Stimulated activated naive CD8-positive, alpha-beta T cell treated with anti-CD3 and anti-CD28 coated beads, Interleukin-15, Interleukin-2, amounts not matched to agents 100 ng/mL and 50 ng/mL, for 24 hours (primary cell): ENCODE measurements around the gene SLC25A30.

Experiments
- H3K27ac Mint-ChIP-seq: one replicate; pipeline ENCODE4 v1.8.0; 2021; ENCODE audit warnings: mild to moderate bottlenecking, mixed read lengths
- H3K27me3 Mint-ChIP-seq: one replicate; pipeline ENCODE4 v1.8.0; 2021; ENCODE audit warnings: mixed read lengths
- H3K36me3 Mint-ChIP-seq: one replicate; pipeline ENCODE4 v1.8.0; 2021; ENCODE audit warnings: low read depth, mixed read lengths
- H3K4me1 Mint-ChIP-seq: one replicate; pipeline ENCODE4 v1.8.0; 2021; ENCODE audit warnings: low read depth, mixed read lengths
- H3K4me3 Mint-ChIP-seq: one replicate; pipeline ENCODE4 v1.8.0; 2021; ENCODE audit warnings: mild to moderate bottlenecking, mixed read lengths
- H3K9me3 Mint-ChIP-seq: one replicate; pipeline ENCODE4 v1.8.0; 2021; ENCODE audit warnings: mixed read lengths

Gene SLC25A30

DNA sequence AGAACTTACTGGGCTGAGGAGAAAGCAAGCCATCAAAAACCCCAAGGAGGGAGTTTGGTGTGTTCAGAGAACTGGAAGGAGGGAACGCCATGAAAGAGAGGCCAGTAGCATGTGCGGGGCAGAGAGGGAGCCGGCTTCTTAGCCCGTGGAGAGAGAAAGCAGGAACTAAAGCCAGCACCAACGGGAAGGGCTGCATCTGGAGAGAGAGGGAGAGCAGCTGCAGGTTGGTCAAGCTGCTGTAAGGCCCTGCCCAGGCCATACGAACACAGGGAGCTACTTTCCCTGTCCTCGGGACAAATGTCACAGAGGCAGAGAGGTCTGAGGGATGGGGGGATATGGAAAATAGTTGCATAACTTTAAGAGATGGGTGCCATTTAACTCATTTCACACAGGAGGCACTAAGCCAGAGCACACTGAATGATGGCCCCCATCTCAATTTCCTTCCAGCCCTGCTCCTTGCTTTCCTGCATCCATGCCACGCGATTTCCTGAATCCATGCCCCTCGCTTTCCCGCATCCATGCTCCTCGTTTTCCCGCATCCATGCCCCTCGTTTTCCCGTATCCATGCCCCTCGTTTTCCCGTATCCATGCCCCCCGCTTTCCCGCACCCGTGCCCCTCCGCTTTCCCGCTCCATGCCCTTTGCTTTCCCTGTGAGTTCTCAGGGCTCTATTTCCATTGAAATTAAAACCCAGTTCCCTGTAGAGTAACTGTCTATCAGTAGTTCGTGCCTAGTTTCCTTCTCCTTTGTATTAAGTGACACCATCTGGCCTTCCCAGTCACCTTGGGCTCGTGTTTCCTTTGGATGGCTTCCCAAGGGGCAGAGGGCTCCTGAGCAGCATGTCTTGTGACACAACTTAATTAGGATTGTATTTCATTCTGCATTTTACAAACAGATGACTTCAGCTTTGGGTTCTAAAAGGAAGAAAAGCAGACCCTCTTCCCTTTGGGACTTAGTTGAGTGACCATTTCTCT lies 45.7 kb downstream of the SLC25A30 start:
- Mint-ChIP-seq H3K36me3 (peaks cover 10% of the 10 kb centered on the region), H3K4me3 (no peak overlapping the region), H3K27me3 (no peaks in the 10 kb centered on the region), H3K4me1 (peaks cover 24% of the 10 kb centered on the region), H3K9me3 (no peaks in the 10 kb centered on the region), H3K27ac (no peak overlapping the region)

- no peak overlapping the region for H3K4me3 Mint-ChIP-seq
- no peak overlapping the region for H3K27ac Mint-ChIP-seq
- no peaks in the 10 kb centered on the region for H3K27me3 Mint-ChIP-seq
- H3K9me3 Mint-ChIP-seq: no peaks in the 10 kb centered on the region
- H3K36me3 Mint-ChIP-seq: peaks cover 15% of the 10 kb centered on the region
- H3K4me1 Mint-ChIP-seq: peaks cover 34% of the 10 kb centered on the region
Measured at GRCh38 chr13:45370922-45371406, 47.2 kb downstream of the SLC25A30 start.

DNA sequence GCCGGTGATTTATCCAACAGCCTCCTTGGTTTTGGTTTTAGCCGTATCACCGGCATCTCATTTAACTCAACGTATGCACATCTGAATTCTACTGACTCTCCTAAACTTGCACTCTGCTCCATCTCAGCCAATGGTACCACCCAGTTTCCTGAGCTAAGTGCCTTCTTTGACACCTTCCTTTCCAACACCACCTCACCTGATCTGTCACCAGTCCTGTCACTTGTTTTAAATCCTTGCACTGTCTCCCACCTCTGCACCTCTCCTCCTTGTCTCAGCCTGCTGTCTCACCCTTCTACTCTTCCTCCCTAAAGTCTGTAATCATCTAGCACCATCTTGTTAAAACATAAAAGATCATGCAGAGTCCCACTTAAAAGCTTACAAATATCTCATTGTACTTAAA lies 49.1 kb downstream of the SLC25A30 start:
- Mint-ChIP-seq H3K36me3 (peaks cover 26% of the 10 kb centered on the region), H3K9me3 (no peaks in the 10 kb centered on the region), H3K4me3 (no peak overlapping the region), H3K27ac (peak overlapping the region; percentile 36), H3K4me1 (peaks cover 46% of the 10 kb centered on the region), H3K27me3 (no peaks in the 10 kb centered on the region)

DNA sequence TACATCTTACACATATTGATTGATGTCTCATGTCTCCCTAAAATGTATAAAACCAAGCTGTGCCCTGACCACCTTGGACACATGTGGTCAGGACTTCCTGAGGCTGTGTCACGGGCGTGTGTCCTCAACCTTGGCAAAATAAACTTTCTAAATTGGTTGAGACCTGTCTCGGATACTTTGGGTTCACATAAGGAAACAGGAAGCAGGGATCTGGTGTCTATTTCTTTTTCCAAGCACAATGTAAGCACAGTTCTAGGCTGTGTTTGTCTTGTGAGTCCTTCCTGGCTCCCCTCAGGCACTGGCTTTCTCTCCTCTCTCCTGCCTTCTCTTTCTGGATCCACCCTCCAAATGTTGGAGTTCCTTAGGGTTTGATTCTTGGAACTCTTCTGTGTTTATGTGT lies 49.6 kb downstream of the SLC25A30 start:
- H3K4me3 Mint-ChIP-seq: peak overlapping the region; percentile 21
- H3K9me3 Mint-ChIP-seq: peaks cover 4% of the 10 kb centered on the region
- no peaks in the 10 kb centered on the region for H3K27me3 Mint-ChIP-seq
- H3K27ac Mint-ChIP-seq: peak overlapping the region; percentile 95
- H3K36me3 Mint-ChIP-seq: peaks cover 31% of the 10 kb centered on the region
- peaks cover 51% of the 10 kb centered on the region for H3K4me1 Mint-ChIP-seq

DNA sequence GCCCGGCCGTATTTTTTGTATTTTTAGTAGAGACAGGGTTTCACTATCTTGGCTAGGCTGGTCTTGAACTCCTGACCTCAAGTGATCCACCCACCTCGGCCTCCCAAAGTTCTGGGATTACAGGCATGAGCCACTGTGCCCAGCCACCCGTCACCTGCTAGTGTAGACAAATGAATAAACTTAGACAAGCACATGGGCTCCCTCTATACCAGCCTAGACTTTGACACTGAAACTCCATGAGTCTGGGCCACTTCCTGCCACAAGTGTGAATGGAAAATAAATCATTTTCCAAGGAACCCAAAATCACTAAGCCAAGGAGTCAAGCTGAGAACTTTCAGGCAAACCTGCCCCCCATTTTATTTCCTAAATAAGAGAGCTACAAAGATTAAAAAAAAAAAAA lies 50.2 kb downstream of the SLC25A30 start:
- peak overlapping the region; percentile 95 for H3K27ac Mint-ChIP-seq
- H3K36me3 Mint-ChIP-seq: peaks cover 35% of the 10 kb centered on the region
- no peaks in the 10 kb centered on the region for H3K27me3 Mint-ChIP-seq
- H3K9me3 Mint-ChIP-seq: peaks cover 7% of the 10 kb centered on the region
- peak overlapping the region; percentile 21 for H3K4me3 Mint-ChIP-seq
- H3K4me1 Mint-ChIP-seq: peaks cover 57% of the 10 kb centered on the region

GRCh38 chr13:45367358-45367757 lies 50.8 kb downstream of the SLC25A30 start:
- Mint-ChIP-seq H3K4me1 (peaks cover 63% of the 10 kb centered on the region), H3K27me3 (no peaks in the 10 kb centered on the region), H3K36me3 (peaks cover 41% of the 10 kb centered on the region), H3K9me3 (peaks cover 7% of the 10 kb centered on the region), H3K4me3 (peak overlapping the region; percentile 60), H3K27ac (peak overlapping the region; percentile 95)

DNA sequence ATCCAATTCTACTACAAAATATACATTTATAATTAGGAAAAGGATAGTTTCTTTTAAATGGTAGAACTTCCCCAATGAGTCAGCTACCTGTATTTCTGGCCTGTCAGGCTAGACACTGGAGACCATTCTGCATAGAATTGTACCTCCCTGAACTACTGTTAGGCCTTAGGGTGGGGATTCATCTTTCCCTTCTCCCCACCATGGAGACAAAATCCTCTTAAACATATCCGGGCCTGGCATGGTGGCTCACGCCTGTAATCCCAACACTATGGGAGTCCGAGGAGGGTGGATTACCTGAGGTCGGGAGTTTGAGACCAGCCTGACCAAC lies 52.7 kb downstream of the SLC25A30 start:
- H3K27me3 Mint-ChIP-seq: no peaks in the 10 kb centered on the region
- peaks cover 49% of the 10 kb centered on the region for H3K36me3 Mint-ChIP-seq
- peaks cover 7% of the 10 kb centered on the region for H3K9me3 Mint-ChIP-seq
- no peak overlapping the region for H3K27ac Mint-ChIP-seq
- peaks cover 66% of the 10 kb centered on the region for H3K4me1 Mint-ChIP-seq
- H3K4me3 Mint-ChIP-seq: no peak overlapping the region

DNA sequence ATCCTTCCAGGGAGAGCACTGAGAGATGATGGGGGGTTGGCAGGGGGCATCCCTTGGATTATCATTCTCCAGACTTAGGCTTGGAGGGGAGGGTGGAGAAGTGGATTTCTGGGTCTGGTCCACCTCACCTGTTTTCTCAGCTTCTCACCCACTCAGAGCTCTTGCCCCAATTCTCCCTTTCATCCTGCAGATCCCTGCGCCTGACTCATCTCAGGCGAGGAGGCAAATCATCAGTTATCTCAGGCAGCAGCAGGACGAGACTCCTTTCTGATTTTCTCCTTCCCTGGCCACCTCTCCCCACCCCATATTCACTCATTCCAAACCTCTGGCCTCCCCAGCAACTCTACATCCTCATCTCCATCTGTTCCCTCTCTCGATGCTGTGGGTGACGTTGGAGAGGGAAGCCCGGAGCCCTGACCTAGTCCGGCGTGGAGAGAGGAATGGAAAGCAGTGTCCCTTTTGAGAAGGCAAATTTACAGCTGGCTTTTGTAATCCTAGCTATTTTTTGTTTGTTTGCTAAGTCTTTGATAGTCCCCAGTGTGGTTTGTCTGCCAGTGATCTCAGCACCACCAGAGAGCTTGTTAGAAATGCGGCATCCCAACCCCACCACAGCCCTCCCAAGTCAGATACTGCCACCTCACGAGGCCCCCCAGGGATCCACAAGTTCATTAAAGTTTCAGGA lies 53.2 kb downstream of the SLC25A30 start:
- peaks cover 54% of the 10 kb centered on the region for H3K36me3 Mint-ChIP-seq
- no peak overlapping the region for H3K27ac Mint-ChIP-seq
- H3K4me3 Mint-ChIP-seq: no peak overlapping the region
- H3K27me3 Mint-ChIP-seq: no peaks in the 10 kb centered on the region
- peaks cover 66% of the 10 kb centered on the region for H3K4me1 Mint-ChIP-seq
- peaks cover 7% of the 10 kb centered on the region for H3K9me3 Mint-ChIP-seq

GRCh38 chr13:45362939-45363338 lies 55.2 kb downstream of the SLC25A30 start:
- peaks cover 7% of the 10 kb centered on the region for H3K9me3 Mint-ChIP-seq
- no peaks in the 10 kb centered on the region for H3K27me3 Mint-ChIP-seq
- peaks cover 56% of the 10 kb centered on the region for H3K36me3 Mint-ChIP-seq
- H3K27ac Mint-ChIP-seq: peak overlapping the region; percentile 29
- H3K4me1 Mint-ChIP-seq: peaks cover 52% of the 10 kb centered on the region
- no peak overlapping the region for H3K4me3 Mint-ChIP-seq

DNA sequence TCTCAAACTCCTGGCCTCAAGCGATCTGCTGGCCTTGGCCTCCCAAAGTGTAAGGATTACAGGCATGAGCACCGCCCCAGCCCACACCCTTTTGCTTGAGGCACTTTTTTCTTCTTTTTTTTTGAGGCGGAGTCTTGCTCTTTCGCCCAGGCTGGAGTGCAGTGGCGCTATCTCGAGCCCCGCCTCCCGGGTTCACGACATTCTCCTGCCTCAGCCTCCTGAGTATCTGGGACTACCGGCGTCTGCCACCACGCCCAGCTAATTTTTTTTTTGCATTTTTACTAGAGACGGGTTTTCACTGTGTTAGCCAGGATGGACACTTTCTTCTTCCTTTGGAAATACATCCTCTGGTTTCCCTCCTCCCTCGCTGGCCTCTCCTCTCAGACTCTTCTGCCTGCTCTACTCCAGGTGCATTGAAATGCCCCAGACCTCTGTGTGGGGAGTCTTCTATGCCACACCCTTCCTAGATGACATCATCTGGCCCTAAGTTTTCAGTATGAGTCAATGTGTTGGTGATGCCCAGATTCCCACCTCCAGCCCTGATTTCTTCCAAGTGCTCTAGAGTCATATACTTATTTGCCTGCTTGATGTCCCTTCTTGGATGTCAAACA lies 56.5 kb downstream of the SLC25A30 start:
- H3K4me3 Mint-ChIP-seq: no peak overlapping the region
- no peaks in the 10 kb centered on the region for H3K27me3 Mint-ChIP-seq
- peaks cover 47% of the 10 kb centered on the region for H3K4me1 Mint-ChIP-seq
- peaks cover 58% of the 10 kb centered on the region for H3K36me3 Mint-ChIP-seq
- peak overlapping the region; percentile 13 for H3K27ac Mint-ChIP-seq
- H3K9me3 Mint-ChIP-seq: peaks cover 7% of the 10 kb centered on the region

DNA sequence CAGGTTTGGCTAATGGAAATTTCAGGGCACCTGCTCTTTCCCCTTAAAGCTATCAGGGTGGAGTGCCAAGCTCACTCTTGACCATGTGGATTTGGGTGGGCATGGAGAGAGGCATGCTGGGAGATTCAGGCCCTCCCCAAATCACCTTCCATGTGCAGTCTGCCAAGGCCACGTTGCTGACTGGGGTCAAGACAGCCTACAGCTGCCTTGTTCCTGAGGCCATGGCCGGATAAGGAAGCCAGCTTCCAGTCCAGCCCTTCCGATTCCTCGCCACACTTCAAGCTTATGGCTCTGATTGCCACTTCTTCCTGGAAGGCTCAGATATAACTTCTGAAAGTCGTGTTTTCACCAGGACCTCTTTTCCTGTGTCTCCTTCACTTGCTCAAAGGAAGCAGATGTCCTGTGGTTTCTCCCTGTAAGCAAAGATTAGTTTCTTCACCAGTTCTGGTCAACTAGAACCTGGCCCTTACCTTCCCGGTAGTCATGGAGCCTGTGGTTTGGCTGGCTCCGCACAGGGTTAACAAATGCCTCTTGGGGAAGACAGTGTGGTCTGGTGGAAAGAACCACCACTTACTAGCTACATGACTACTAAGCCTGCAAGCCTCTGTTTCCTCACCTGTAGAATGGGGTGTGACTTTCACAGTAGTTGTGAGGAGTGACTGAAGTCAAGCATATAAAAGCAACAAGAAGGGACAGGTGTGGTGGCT lies 61.1 kb downstream of the SLC25A30 start:
- H3K36me3 Mint-ChIP-seq: peaks cover 41% of the 10 kb centered on the region

GRCh38 chr13:45353895-45354294 lies 64.3 kb downstream of the SLC25A30 start:
- Mint-ChIP-seq H3K4me3 (no peak overlapping the region), H3K4me1 (peaks cover 13% of the 10 kb centered on the region), H3K27ac (no peak overlapping the region), H3K36me3 (peaks cover 46% of the 10 kb centered on the region), H3K27me3 (no peaks in the 10 kb centered on the region), H3K9me3 (no peaks in the 10 kb centered on the region)

More for the DNA sequence above, 61.1 kb downstream of the SLC25A30 start:
- Mint-ChIP-seq H3K27me3 (no peaks in the 10 kb centered on the region), H3K27ac (peak overlapping the region; percentile 42), H3K9me3 (no peaks in the 10 kb centered on the region), H3K4me3 (no peak overlapping the region), H3K4me1 (peaks cover 18% of the 10 kb centered on the region)

- no peak overlapping the region for H3K4me3 Mint-ChIP-seq
- no peak overlapping the region for H3K27ac Mint-ChIP-seq
- H3K36me3 Mint-ChIP-seq: peaks cover 45% of the 10 kb centered on the region
- no peaks in the 10 kb centered on the region for H3K9me3 Mint-ChIP-seq
- H3K27me3 Mint-ChIP-seq: no peaks in the 10 kb centered on the region
- H3K4me1 Mint-ChIP-seq: peaks cover 10% of the 10 kb centered on the region
Measured at GRCh38 chr13:45352031-45352430, 66.1 kb downstream of the SLC25A30 start.

GRCh38 chr13:45350152-45350551 lies 68.0 kb downstream of the SLC25A30 start:
- Mint-ChIP-seq H3K27ac (no peak overlapping the region), H3K4me3 (no peak overlapping the region), H3K4me1 (peaks cover 8% of the 10 kb centered on the region), H3K27me3 (no peaks in the 10 kb centered on the region), H3K36me3 (peaks cover 44% of the 10 kb centered on the region), H3K9me3 (no peaks in the 10 kb centered on the region)
